Measurements from ENCODE around the gene C11orf16.
"Not testable (repeated sequence)": the region's sequence is repeated elsewhere in the genome, so short reads cannot be mapped to it uniquely, and the experiment has no call there.

C11orf16 gene

DNA sequence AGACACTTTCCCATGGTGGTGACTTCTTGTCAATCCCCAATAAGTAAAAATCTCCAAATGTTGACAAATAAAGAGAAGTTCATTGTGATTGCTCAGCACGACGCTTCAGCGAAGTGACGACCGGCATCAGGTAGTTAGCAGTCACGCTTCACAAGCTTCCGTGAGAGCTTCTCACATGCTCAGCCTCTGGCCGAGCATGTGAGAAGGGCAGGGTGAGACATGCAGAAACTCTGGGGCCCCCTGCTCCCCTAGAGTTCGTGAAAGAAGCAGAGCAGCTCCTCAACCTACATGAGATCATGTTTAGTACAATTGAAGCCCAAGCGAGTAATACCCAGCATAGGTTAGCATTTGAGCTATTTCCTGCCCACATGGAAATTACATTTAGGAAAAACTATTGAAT is 4.4 kb upstream of the C11orf16 start:
- DNase-seq (ENCODE audit: low spot score): no peak

- not testable (repeated sequence) for DNase-seq (ENCODE audit: low spot score)
These were observed 3.0 kb upstream of the C11orf16 start for GRCh38 chr11:8935789-8936188.

GRCh38 chr11:8934742-8935488 is 2.2 kb upstream of the C11orf16 start:
- peak; percentile 77 for DNase-seq (ENCODE audit: low spot score)

DNA sequence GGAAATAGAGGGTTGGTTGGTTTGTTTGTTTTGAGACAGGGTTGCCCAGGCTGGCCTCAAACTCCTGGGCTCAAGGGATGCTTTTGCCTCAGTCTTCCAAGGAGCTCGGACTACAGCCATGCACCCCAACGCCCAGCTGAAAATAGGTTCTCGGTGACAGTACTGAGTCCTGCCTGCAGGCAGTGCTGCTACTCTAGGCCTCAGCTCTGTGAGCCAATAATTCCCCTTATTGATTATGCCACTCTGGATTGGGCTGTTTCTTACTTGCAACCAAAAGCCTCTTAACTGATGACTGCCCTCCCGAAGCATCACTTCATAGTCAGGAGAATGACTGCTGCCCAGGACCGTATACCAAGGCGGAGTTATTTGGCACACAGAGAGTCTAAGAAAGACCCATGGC is 1.2 kb upstream of the C11orf16 start:
- no peak for DNase-seq (ENCODE audit: low spot score)

DNA sequence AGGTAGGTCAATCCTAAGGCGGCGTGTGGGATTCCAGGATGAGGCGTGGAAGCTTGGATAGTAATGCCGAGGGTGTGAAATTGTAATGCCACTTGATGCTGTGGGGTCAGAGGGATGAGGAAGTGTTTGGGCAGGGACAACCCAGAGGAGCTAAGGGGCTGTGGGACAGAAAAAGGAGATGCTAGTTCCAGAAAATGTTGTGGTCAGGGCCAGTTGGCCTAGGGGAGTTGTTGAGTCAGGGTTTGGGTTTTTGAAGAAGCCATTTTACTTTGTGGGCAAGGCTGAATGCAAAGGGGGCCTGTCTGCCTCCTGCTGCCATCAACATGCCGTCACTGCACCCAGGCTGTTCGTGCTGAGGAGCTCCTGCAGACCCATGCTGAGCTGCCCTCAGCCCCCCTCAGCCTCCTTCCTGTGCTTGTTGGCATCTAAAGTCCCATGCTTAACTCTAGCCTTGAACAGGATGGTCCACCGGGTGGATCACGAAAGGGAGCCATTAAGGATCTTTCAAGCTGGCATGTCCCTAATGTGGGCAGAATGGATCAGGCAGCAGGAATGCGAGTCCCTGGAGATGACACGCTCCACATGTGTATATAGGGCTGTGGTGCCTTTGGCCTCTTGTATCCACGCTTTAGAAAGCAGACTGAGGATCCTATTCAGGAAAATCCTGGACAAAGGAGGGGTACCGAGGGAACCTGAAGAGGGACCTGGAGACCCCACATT is 2.1 kb downstream of the C11orf16 start:
- DNase-seq (ENCODE audit: low spot score): no peak

DNA sequence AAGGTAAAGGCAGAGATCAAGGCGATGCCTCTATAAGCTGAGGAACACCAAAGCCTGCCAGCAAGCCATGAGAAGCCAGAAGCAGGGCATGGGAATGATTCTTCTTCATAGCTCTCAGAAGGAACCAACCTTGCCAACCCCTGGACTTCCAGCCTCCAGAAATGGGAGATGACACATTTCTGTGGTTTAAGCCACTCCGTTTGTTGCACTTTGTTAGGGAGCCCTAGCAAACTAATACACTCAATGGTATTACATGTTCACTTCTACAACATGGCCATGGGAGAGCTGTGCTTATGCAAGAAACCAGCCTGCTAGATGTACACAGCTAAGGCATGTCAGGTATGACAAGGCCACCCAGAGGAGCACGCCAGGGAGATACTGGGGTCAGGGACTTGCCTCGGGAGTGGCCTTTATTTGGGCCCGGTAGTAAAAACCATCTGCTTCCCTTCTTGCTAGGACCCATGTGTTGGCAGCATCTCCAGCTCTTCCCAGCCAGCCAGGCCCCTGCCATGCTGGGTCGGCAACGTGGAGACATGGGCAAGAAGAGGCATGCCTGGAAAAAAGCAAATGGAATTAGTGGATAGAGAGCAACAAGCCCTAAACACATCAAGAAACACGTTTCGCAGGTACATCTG is 3.6 kb downstream of the C11orf16 start:
- peak; percentile 27 for DNase-seq (ENCODE audit: low spot score)

DNA sequence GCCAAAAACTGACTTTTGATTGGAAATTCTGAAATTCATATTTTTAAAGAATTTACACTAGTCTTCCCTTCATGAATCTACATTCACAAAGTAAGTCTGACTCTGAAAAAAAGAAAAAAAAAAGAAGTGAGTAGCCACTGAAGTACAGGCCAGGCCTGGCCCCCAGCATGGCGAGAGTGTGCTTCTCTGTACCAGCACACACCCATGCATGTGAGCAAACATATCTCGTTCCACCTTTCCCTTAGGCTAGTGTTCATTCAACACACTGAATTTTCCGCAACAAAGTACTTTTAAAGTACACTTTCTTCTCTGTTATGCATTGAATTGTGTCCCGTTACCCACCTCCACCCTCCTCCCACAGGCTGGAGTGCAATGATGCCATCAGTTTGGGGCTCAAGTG is 4.5 kb downstream of the C11orf16 start:
- DNase-seq (ENCODE audit: low spot score): no peak

GRCh38 chr11:8927233-8927632 is 5.5 kb downstream of the C11orf16 start:
- DNase-seq (ENCODE audit: low spot score): no peak

- no peak for DNase-seq (ENCODE audit: low spot score)
These were observed 6.5 kb downstream of the C11orf16 start for GRCh38 chr11:8926236-8926635.

DNA sequence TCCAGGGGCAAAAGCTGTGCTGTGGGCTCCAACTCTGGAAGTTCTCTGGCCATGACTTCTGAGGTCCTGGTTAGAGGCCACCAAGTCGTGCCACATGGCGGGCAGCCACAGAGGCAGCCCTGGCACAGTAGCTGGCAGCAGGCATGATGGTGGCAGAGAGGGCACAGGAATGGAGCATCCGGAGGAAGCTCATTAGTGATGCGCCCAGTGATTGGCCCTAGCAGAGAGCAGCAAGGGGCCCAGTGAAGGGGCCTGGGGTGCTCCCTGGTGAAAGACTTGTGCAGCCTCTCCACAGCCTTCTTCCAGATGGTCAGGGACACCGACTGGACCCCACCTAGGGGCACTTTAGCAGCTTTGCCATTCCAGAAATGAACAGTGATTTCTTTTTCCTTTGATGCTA is 7.0 kb downstream of the C11orf16 start:
- no peak for DNase-seq (ENCODE audit: low spot score)

- DNase-seq (ENCODE audit: low spot score): no peak
These were observed 10.1 kb downstream of the C11orf16 start for GRCh38 chr11:8922691-8923090.

DNA sequence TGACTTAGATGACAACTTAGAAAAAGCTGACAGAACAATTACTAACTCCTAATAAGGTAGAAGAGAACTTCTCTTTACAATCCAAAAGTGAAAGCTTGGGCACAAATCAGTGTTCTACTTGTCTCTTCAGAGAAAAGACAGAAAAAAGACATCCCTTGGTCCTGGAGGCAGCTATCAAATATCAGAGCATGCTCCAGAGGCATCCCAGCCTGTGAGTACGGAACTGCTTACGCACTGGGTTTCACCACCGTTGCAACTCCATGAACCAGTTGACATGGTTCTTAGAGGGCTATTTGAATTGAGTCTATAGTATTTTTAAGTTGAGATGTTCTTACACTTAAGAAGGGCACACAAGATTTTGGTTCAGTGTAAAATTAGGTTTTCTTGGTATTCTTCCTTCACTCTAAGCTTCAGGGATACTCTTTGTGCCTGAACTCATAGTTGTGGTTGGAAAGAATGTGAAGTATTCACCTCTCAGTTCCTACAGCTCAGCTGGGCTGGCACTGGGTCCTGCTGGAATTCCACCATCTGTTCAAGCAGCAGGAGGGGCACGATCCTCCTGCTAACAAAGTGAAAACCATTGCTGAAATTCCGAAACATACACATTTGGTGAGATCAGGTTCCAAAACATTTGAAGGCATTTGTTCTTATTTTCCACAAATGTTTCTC is 15.5 kb downstream of the C11orf16 start:
- peak; percentile 91 for DNase-seq (ENCODE audit: low spot score)

DNA sequence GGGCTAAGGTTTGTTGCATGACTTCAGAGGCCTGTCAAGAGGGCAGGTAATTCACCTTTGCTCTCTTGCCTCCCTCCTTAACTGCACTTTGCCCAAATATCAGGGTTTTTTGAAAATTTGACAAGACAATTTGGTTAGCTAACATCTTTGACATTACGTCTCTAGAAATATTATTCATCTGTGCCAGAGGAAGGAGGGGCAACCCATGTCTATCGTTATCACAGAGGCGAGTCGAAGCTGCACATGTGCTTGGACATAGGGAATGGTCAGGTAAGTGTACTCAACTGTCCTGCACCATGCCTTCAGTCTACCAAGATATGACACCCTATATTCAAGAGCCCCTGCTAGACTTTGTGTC is 18.1 kb downstream of the C11orf16 start:
- no peak for DNase-seq (ENCODE audit: low spot score)

- DNase-seq (ENCODE audit: low spot score): peak; percentile 39
These were observed 18.6 kb downstream of the C11orf16 start for GRCh38 chr11:8913961-8914660.

DNA sequence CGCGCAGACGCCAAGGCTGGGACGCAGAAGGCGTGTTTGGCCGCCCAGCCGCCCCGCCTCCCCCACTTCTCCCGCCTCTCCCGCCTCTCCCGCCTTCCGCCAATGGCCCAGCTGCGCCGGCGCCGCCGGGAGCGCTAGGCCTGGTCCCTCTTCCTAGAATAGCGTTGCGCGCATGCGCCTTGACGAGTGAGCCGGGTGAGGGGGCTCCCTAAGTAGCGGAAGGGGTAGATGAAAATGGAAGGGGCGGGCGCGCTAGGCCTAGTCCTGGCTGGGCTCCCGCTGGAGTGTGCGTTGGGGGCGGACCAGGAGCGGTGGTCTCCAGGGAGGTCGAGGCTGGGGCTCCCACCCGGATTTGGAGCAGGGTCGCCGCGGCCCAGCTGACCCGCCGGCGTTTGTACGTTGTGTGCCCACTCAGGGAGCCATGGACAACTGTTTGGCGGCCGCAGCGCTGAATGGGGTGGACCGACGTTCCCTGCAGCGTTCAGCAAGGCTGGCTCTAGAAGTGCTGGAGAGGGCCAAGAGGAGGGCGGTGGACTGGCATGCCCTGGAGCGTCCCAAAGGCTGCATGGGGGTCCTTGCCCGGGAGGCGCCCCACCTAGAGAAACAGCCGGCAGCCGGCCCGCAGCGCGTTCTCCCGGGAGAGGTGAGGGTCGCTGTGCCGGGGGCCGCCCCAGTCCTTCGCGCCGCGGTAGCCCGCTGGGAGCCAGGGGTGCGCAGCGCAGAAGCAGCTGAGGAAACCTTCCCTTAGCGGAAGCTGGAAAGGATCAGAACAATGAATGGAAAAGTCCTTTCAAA is 21.5 kb downstream of the C11orf16 start, which contains the start of gene AKIP1:
Gene AKIP1 (plus strand): TSS at position 161 of the 795 bp plus-strand sequence. CDS start 261 bp downstream, at position 422.
- DNase-seq (ENCODE audit: low spot score): peak; percentile 98

- DNase-seq (ENCODE audit: low spot score): no peak
These were observed 22.1 kb downstream of the C11orf16 start for GRCh38 chr11:8910649-8911026.

GRCh38 chr11:8908099-8908498 is 24.6 kb downstream of the C11orf16 start:
- DNase-seq (ENCODE audit: low spot score): no peak

DNA sequence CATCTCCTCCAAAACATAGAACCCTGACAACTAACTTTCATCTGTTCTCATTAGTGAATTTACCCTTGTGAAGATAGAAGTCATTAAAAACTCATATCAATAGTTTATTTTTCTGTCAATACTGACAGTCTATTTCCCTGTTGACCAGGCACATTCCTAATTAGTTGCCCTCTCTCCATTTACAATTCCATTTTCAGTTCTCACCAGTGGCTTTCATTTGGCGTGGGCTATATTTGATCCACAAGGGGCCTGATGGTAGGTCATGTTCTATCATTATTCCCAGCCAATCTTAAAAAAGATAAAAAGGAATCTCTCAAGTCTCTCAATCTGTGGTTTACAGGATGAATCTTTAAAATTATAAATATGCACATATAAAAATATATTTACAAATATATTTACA is 25.6 kb downstream of the C11orf16 start:
- no peak for DNase-seq (ENCODE audit: low spot score)

GRCh38 chr11:8905528-8906165 is 27.1 kb downstream of the C11orf16 start:
- peak; percentile 73 for DNase-seq (ENCODE audit: low spot score)

- no peak for DNase-seq (ENCODE audit: low spot score)
These were observed 33.5 kb downstream of the C11orf16 start for GRCh38 chr11:8899119-8899753.
